Calu3 (cell line): ENCODE measurements around the gene RBL1. TPM values are rescaled to one million over a fixed set of nuclear protein-coding genes. Genes with fewer than 3 reads are reported as not detected.

ENCODE experiments used
- BruUV-seq: library from RNA; stranded (reverse); fragments of 400-500 nt; replicated peaks from 2 replicates; lab custom pipeline; 2021; lab: Mats Ljungman, UMichigan
- CTCF ChIA-PET: fragments of 300-600 bp; sonication (Branson Sonifier 250); formaldehyde crosslinking; loops from one replicate; lab custom pipeline; 2022; ENCODE audit warnings: antibody characterized with exemption; lab: Charles Lee
- DNase-seq: peaks from one replicate; pipeline ENCODE4 v3.0.0; 2022
- H3K27ac Mint-ChIP-seq: one replicate; pipeline ENCODE4 v1.8.0; 2022; ENCODE audit warnings: mixed read lengths; ENCODE audit not compliant: unreplicated experiment
- H3K27me3 Mint-ChIP-seq: one replicate; pipeline ENCODE4 v1.8.0; 2022; ENCODE audit warnings: mixed read lengths; ENCODE audit not compliant: unreplicated experiment
- H3K36me3 Mint-ChIP-seq: one replicate; pipeline ENCODE4 v1.8.0; 2022; ENCODE audit warnings: mild to moderate bottlenecking, moderate library complexity, mixed read lengths; ENCODE audit not compliant: insufficient read depth, unreplicated experiment
- H3K4me1 Mint-ChIP-seq: one replicate; pipeline ENCODE4 v1.8.0; 2022; ENCODE audit warnings: mild to moderate bottlenecking, low read depth, mixed read lengths; ENCODE audit not compliant: unreplicated experiment
- H3K4me3 Mint-ChIP-seq: one replicate; pipeline ENCODE4 v1.8.0; 2022; ENCODE audit warnings: mild to moderate bottlenecking, low read depth, moderate library complexity, mixed read lengths; ENCODE audit not compliant: unreplicated experiment
- H3K9me3 Mint-ChIP-seq: one replicate; pipeline ENCODE4 v1.8.0; 2022; ENCODE audit warnings: low read depth, mixed read lengths; ENCODE audit not compliant: unreplicated experiment
- intact Hi-C: fragments of 100-400 bp; cut with micrococcal nuclease; formaldehyde crosslinking; loops from one replicate; pipeline ENCODE4 v1.10.0; 2022; ENCODE audit not compliant: unreplicated experiment
- total RNA-seq: library from RNA; stranded (reverse); gene quantifications from 2 replicates; pipeline ENCODE4 v1.2.3, GENCODE V29; 2022
- TF ChIP-seq, protein P1 (sequence below): fragments of 200-600 bp; IDR thresholded peaks from one replicate; pipeline ENCODE4 v1.8.0; 2022; ENCODE audit warnings: antibody characterized with exemption; ENCODE audit not compliant: unreplicated experiment

The RBL1 gene
- total RNA-seq, 1 experiment from 2014 or later = 21.5 TPM

DNA sequence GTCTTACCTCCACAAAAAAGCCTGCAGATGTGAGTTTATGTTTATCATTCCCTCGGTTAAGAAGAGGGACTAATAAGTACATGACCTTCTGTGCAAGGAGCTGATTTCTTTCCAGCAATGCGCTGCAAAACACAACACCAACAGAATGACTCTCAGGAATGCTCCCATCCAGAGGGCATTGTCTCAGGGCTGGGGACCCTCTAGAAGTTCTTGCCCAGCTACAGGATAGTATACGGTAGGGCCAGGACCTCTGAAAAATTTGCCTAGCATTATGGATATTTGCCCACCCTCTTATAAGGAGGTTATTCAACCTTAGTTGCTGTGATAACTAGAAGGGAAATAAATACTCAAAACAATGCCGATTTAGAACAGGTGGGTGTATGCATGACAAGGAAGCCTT, 24.7 kb upstream of the RBL1 start:
- no peak overlapping the region for H3K27ac Mint-ChIP-seq
- H3K4me1 Mint-ChIP-seq = no peaks in the 10 kb centered on the region
- intact Hi-C loops = no loop called here
- no peaks in the 10 kb centered on the region for H3K36me3 Mint-ChIP-seq
- H3K27me3 Mint-ChIP-seq = peaks cover 4% of the 10 kb centered on the region
- TF ChIP-seq, protein P1, sequence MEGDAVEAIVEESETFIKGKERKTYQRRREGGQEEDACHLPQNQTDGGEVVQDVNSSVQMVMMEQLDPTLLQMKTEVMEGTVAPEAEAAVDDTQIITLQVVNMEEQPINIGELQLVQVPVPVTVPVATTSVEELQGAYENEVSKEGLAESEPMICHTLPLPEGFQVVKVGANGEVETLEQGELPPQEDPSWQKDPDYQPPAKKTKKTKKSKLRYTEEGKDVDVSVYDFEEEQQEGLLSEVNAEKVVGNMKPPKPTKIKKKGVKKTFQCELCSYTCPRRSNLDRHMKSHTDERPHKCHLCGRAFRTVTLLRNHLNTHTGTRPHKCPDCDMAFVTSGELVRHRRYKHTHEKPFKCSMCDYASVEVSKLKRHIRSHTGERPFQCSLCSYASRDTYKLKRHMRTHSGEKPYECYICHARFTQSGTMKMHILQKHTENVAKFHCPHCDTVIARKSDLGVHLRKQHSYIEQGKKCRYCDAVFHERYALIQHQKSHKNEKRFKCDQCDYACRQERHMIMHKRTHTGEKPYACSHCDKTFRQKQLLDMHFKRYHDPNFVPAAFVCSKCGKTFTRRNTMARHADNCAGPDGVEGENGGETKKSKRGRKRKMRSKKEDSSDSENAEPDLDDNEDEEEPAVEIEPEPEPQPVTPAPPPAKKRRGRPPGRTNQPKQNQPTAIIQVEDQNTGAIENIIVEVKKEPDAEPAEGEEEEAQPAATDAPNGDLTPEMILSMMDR = no peak
- BruUV-seq = no TSS peak
- H3K4me3 Mint-ChIP-seq = no peak overlapping the region
- no peaks in the 10 kb centered on the region for H3K9me3 Mint-ChIP-seq
- CTCF ChIA-PET = no interaction called here
- no peak for DNase-seq

DNA sequence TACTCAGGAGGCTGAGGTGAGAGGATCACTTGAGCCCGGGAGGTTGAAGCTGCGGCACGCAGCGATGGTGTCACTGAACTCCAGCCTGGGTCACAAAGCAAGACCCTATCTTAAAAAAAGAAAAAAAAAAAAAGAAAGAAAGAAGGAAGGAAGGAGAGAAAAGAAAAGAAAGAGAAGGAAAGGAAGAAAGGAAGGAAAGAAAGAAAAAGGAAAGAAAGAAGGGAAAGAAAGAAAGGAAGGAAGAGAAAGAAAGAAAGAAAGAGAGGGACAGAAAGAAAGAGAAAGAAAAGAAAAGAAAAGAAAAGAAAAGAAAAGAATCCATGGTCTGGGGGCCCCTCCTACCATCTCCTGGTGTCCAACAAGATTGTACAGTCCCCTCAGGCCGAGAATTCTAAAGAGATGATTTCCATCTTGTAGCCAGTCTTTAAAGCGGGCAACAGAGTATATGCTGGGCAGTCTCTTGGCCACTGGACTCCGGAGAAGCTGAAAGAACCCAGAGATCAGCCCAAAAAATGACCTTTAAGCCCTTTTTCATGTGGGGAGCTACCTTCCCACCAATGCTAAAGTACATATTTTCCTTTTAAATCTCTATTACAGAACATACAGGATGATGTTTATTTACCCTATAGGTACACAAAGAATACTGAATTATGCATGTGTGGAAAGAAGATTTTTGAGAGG, 23.7 kb upstream of the RBL1 start:
- CTCF ChIA-PET = no interaction called here
- BruUV-seq = no TSS peak
- no peaks in the 10 kb centered on the region for H3K36me3 Mint-ChIP-seq
- intact Hi-C loops = no loop called here
- no peaks in the 10 kb centered on the region for H3K9me3 Mint-ChIP-seq
- peaks cover 14% of the 10 kb centered on the region for H3K27me3 Mint-ChIP-seq
- no peaks in the 10 kb centered on the region for H3K4me1 Mint-ChIP-seq
- no peak overlapping the region for H3K27ac Mint-ChIP-seq
- DNase-seq = no peak
- TF ChIP-seq, protein P1 = no peak
- H3K4me3 Mint-ChIP-seq = no peak overlapping the region

DNA sequence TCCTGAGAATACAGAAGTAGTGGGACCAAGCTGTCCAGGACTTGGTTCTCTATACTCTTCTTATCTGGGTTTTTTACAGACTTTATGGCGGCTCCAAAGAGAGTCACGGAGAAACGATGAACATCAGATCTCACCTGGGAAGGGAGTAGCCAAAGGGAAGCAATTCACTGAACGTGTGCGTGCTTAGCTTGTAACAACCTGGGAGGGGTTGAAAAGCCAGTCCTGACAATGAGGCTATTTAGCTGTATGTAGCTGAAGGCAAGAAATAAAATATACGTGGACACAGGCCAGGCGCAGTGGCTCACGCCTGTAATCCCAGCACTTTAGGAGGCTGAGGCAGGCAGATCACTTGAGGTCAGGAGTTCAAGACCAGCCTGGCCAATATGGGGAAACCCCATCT, 18.2 kb upstream of the RBL1 start:
- Mint-ChIP-seq H3K27me3 (peaks cover 27% of the 10 kb centered on the region), H3K4me3 (no peak overlapping the region), H3K27ac (no peak overlapping the region), H3K4me1 (no peaks in the 10 kb centered on the region), H3K9me3 (no peaks in the 10 kb centered on the region), H3K36me3 (no peaks in the 10 kb centered on the region)
- no TSS peak for BruUV-seq
- DNase-seq = no peak
- TF ChIP-seq, protein P1 = no peak
- CTCF ChIA-PET = no interaction called here
- intact Hi-C loops = no loop called here

DNA sequence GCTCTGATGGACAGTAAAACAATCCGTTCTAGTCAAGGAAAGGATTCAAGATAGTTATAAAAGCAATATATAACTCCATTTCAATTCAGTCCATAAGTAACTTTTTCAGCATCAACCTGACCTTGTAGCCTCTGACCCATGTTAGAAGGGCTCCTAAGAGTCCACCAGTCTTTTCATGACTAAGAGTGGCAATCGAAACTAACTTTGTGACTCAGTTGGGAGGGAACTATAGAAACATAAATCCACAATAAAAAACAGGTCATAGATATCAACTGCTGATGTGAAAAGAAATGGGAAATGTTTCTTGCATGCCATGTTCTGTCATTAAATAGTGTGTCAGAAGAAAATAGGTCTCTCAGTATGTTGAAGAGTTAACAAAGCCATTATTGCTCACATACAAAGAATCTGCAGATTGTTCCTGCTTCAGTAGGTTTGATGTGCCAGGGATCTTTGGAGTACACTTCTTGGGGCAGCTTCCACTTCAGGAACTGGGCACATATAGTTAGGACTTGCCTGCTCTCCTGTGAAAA, 16.2 kb upstream of the RBL1 start:
- intact Hi-C loops = no loop called here
- no TSS peak for BruUV-seq
- H3K4me1 Mint-ChIP-seq = no peaks in the 10 kb centered on the region
- no peak overlapping the region for H3K4me3 Mint-ChIP-seq
- TF ChIP-seq, protein P1 = no peak
- no peaks in the 10 kb centered on the region for H3K9me3 Mint-ChIP-seq
- H3K36me3 Mint-ChIP-seq = no peaks in the 10 kb centered on the region
- CTCF ChIA-PET = interaction anchor here (0.7 kb wide), 1 partner anchor 153 kb away, joined by 3 read pairs; no protein-coding TSS in a partner anchor
- H3K27ac Mint-ChIP-seq = no peak overlapping the region
- H3K27me3 Mint-ChIP-seq = peaks cover 27% of the 10 kb centered on the region
- no peak for DNase-seq
